G401.6 (cell line): ENCODE measurements around the gene GIMAP8.
"Not testable (repeated sequence)": the region's sequence is repeated elsewhere in the genome, so short reads cannot be mapped to it uniquely, and the experiment has no call there.

Source experiments
- FAIRE-seq: peaks from 2 replicates; lab custom pipeline; 2012; peaks lifted over from hg19 to GRCh38; lab: Jason Lieb, UNC

The GIMAP8 gene

DNA sequence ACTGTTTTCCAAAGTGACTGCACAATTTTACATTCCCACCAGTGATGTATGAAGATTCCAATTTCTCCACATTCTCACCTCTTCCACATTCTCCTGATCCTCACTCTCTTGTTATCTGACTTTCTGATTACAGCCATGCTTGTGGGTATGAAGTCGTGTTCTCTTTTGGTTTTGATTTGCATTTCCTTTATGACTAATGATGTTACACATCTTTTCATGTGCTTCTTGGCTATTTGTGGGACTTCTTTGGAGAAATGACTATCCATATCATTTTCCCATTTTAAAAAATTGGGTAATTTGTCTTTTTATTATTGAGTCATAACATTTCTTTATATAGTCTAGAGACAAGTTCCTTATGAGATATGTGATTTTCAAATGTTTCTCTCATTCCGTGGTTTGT is 10.5 kb upstream of the GIMAP8 start:
- FAIRE-seq: no peak

DNA sequence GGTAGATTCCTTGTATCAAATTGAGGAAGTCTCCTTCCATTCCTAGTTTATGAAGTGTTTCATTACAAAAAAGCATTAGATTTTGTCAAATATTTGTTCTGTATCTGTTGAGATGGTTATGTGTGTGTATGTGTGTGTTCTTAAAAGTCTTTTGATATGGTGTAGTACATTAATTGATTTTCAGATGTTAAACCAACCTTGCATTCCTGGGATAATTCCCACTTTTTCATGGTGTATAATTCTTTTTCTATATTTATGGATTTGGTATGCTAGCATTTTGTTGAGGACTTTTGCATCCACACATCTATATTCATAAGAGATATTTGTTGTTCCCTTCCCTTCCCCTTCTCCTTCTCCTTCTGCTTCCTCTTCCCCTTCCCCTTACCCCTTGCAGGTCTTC is 8.9 kb upstream of the GIMAP8 start:
- no peak for FAIRE-seq

DNA sequence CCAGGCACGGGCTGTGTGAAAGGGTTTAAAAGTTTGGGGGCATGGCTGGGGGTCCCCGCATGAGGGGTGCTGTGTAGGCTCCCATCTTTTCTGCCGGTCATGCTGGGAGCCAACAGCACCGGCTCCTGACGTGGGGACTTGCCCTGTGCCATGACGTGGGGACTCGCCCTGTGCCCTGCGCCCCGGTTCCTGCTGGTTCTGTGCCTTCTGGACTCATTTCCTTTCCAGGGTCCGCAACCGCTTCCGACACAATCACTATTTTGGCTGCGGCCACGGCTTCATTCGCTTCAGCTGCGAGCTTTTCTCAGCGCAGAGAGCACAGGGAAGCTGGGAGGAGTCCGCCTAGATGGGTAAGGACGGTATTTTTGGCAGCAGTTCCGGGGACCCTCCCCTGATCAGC is 7.6 kb upstream of the GIMAP8 start:
- FAIRE-seq: no peak

DNA sequence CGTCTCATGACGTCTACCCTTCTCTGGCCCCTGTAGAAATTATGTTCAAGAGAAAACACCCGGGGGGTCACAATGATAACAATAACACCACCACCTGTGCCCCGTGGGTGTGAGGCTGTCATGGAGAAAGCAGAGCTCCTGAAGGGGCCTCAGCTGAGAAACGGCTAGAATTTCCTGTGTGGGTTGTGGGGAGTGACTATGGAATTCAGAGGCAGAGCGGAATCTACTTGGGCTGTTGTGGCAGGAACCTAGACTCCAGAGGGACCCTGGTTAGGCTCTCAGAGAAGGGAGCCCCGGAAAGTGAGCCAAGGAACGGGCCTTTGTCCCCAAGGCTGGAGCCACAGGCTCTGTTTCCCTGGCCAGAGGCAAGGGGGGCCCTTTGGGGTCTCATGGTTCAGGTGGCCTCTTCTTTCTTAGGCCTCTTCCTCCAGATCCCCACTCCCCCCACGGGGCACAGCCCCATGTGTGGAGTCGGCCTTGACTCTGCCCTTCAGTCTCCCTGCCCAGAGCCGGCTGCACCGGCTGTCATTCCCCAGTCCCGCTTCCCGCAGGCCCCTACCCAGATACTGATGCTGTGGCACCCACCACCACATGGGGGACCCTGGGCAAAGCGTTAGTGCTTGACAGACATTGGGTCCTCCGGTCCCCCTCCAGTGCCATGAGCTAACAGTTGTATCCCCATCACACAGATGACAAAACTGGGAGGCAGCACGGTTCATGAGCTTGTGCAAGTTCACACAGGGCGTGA is 6.5 kb upstream of the GIMAP8 start:
- no peak for FAIRE-seq

DNA sequence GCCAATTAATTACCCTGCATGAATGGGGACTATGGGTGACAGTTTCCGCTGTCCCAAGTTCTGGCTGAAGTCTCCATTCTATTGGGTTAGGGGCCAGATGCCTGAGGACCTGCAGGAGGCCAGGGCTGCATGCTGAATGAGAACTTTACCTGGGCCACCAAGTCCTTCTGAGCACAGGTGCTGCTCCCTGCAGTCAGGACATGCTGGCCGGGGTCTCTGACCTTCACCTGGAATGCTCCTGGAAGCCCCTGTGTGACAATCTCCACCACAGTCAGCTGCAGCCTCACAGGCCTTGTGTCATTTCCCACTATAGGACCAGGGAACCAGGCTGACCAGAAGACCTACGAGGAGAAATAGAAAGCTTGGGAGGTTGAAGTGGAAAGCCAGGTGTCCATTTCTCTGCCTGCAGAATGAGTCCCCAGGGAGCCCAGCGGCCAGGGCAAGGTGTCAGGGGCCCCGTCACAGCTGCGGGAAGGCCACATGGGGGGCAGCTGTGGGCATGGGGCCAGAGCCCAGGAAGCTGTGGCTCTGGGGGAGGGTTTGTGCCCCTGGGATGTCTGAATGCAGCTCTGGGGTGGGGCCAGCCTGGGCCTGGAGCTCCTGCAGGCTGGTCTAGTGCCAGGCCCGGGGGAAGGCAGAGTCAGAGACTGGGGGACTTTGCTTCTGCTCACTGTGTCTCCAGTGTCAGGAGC is 5.6 kb upstream of the GIMAP8 start:
- no peak for FAIRE-seq

DNA sequence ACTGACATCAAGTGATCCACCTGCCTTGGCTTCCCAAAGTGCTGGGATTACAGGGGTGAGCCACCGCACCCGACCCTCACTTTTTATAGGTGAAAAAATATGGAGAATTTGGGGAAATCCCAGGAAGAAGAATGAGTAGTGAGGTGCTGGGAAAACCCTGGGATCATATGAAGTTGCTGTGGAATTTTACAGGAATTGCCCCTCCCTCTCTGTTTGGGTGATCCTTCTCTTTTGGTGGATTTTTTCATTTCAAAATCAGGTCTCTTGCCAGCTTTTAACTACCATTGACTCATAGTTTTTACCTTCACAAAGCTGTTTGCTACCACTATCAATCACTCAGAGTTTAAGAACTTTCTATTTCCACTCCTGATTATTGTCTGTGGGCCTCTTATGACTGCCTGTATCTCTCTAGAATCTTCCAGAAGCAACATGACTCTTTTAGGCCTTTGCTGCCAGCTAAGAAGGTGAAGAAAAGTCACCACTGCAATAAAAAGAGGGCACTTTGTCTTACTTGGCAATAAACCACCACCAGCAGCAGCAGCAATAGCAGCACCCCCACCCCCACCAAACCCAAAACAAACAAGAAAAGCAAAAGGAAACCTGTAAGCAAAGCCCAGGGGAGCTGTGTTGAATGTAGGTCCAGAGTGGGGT is 4.0 kb upstream of the GIMAP8 start:
- FAIRE-seq: no peak

DNA sequence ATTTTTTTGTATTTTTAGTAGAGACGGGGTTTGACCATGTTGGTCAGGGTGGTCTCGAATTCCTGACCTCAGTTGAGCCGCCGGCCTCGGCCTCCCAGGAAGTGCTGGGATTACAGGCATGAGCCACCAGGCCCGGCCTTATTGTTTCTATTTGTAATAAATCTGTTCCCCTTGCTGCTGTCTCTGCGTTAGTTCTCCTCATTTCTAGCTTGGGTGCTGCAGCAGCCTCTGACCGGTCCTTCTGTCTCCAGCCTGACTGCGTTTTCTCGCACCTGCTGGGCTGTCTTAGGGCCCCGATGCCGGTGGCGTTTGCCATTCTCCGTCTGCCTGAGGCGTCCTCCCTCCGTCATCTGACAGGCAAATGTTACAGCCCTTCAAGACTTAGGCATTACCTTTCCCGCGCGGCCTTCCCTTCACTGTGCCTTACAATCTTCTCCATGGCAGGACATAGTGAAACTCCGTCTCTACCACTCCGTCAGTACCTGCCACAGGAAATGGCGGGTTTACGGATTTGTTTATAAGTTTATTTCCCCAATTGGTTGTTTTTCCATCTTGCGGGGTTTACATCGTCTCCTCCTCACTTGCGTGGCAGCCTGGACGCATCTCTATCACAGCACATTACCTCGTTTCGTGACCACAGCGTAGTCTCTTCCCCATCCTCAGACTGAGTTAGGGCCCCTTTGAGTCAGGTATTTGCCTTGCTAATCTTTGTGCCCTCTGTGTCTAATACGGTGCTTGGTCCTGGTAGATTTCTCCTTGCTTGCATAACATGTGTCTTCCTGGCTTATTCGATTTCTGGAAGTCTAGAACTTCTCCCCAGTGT is 2.3 kb upstream of the GIMAP8 start:
- no peak for FAIRE-seq

DNA sequence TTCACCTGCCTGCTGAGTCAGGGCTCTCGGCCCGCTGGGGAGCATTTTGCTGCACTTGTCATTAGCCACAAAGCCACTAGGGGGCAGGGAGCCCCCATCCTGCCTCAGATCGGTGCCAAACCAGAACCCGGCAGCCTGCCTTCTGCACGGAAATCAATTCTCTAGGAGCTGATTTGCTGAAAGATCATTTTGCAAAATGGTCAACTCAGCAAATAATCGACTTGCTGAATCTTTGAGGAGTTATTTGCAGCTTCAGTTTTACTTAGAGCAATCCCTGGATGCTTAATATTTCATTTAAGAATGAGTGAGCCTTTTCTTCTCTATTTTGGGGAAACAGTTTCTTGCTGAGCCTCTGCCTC is 1.7 kb upstream of the GIMAP8 start:
- no peak for FAIRE-seq

DNA sequence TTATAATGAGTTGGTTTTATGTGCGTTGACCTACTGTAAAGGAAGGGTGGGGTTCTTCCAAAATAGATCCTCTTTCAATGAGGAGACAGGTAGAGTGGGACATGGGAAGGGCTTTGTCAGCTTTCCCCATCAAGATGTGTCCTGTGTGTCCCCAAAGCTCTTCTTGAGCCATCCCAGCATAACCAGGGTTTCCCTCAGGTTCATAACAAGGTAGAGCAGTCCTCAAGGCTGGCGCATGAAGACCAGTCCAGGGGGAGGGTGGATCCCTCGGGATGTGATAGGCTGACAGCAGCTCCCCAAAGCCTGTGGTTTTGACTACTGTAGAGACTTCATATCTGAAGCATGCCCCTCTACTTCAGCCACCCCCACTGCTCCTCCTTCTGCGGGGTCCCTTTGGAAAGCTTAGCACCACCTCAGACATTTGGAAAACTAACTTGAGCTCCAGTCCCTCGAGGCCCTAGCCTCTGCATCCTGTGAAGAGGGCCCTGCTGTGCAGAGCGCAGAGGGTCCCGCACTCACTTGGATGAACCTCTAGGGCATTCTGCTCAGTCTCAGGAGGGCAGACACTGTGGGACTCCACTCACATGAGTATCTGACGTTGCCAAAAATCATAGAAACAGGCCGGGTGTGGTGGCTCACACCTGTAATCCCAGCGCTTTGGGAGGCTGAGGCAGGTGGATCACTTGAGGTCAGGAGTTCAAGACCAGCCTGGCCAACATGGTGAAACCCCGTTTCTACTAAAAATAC is 1.1 kb upstream of the GIMAP8 start:
- no peak for FAIRE-seq

DNA sequence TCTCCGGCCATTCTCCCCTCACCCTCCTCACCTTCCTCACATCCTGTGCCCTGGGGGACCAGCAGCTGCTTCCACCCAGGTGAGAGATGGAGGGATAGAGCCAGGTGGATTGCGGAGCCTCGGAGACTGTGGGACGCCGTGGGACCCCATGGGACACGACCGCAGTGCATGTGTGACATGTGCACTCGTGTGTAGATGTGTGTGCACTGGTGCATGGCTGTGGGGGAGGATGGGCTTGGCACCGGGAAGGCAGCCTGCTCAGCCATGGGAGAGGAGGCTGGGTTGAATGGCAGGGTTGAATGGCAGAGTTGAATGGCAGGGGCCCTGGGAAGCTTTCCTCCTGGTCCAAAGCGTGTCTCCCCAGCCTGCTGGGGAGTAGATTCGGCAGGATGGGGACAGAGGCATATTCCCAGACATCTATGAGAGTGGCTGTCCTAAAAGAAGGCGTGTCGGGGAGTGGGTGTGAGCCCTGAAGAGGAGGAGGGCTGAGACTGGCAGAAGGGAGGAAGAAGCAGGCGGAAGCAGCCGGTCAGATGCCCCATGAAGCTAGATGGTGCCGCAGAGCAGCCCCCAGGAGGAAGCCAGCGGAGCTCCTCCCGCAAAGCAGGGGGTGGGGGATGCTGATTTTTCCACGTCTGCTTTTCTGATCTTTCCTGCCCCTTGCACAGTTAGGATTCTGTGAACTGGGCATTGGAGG is 815 bp downstream of the GIMAP8 start:
- no peak for FAIRE-seq

DNA sequence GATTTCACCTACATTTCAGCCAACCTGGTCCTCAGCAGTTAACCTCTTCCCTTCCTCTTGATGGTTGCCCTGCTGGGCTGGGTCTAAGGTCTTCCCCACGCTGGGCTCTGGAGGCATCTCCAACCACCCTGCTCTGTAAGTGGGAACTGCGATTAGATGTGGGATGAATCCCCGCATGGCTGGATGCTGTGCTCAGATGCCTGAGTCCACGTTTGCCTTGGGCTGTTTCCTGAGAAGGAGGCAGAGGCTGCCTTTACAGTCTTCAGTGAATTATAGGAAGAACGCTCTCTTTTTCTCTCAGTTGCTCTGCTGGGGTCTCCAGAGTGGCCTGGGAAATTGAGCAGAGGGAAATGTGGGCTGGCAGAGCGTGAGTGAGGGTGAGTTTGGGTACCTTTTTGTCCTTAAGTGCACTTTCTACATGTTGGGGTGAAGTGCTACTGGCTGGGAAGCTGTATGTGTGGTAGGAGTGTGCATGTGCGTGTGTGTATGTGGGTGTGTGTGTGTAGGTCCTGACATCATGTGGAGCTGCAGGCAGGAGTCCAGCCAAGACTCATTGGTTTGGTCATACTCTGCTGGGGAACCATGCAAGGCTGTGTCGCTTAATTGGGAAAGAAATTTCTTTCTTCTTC is 1.5 kb downstream of the GIMAP8 start:
- no peak for FAIRE-seq

DNA sequence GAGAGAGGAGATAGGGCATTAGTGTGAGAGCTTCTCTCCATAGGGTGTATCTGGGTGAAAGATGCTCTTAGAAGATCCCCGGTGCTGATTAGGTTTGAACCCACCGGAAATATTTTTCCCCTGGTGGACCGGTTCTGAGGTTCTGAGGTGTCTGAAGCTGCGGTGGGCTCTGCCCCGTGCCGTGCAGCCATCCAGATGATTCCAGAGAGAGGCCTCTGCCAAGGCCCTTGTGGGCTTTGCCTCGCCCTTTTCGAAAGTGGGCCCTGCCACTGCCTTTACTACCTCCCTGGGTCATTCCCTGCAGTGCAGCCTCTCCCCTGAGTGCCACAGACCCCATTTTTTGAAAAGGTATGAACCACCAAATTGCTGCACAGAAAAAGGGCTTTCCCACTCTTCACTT is 2.8 kb downstream of the GIMAP8 start:
- no peak for FAIRE-seq

DNA sequence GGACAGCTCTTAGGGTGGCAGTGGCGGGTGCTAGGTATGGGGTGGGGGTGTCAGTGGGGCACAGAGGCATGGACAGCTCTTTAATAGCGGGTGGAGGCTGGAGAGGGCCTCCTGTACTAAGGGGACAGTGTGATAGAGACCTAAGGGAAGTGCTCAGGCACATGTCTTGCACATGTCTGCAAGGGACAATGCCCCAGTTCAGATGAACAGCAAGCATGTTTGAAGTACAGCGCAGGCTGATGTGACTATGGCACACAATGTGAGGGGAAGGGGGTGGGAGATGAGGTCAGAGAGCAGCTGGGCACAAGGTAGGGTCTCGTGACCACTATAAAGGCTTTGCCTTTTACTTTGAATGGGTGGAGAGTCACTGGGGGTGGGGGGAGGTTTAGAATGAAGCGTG is 3.5 kb downstream of the GIMAP8 start:
- no peak for FAIRE-seq

DNA sequence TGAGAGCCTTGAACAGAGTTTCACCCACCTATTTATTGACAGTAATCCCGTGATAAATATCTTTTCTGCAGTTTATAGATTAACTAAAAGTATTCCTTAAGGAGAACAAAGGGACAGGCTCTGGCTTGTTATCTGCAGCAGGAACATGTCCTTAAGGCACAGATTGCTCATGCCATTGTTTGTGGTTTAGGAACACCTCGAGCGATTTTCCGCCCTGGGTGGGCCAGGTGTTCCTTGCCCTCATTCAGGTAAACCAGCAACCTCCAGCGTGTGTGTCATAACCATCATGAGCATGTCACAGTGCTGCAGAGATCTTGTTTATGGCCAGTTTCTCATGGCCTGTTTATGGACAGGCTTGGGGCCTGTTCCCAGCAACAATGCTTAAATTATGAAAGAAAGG is 6.6 kb downstream of the GIMAP8 start:
- FAIRE-seq: not testable (repeated sequence)

DNA sequence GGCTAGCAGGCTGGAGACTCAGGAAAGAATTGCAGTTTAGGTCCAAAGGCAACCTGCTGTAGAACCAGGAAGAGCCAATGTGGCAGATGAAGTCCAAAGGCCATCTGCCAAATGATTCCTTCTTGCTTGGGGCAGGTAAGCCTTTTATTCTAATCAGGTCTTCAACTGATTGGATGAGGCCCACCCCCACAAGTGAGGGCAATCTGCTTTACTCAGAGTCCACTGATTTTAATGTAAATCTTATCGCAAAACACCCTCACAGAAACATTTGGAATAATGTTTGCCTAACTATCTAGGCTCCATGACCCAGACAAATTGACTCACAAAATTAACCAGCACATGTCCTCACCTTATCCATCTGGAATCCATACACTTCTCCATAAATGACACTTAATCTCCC is 7.8 kb downstream of the GIMAP8 start:
- no peak for FAIRE-seq

DNA sequence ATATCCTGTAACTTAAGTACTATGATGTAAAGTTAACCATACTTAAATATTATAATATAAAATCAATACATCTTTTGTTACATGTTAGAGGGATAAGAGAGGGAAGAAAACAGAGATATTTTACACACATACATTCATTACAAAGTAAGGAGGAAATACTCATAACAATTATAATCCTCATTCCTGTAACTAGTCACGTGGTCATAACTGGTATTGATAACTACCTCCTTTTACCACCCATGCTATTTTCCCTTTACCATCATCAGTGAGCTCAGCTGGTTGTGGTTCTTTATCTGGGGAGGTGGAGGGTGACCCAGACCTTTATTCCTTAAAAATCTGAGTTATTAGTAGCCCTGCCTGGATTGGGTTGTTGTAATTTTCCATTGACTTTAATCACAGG is 8.3 kb downstream of the GIMAP8 start:
- FAIRE-seq: no peak

DNA sequence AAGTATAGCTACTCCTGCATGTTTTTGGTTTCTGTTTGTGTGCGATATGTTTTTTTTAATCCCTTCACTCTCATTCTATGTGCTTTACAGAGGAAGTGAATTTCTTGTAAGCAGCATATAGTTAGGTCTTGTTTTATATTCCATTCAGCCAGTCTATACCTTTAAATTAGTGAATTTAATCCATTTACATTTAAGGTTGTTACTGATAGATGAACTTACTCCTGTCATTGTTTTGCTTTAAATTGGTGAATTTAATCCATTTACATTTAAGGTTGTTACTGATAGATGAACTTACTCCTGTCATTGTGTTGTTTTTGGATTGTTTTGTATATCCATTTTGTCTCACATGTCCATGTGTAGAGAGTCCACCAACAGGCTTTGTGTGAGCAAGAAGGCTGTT is 11.1 kb downstream of the GIMAP8 start:
- no peak for FAIRE-seq

DNA sequence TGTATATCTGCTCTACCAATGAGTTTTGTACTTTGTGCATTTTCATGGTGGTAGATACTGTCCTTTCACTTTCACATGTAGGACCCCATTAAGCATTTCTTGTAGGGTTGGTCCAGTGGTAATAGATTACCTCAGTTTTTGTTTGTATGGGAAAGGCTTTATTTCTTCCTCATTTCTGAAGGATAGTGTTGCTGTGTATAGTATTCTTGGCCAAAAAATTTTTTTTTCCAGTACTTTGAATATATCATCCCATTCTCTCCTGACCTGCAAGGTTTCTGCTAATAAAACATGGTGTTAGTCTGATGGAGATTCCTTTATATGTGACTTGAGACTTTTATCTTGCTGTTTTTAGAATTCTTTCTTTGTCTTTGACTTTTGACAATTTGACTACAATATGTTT is 12.0 kb downstream of the GIMAP8 start:
- no peak for FAIRE-seq

DNA sequence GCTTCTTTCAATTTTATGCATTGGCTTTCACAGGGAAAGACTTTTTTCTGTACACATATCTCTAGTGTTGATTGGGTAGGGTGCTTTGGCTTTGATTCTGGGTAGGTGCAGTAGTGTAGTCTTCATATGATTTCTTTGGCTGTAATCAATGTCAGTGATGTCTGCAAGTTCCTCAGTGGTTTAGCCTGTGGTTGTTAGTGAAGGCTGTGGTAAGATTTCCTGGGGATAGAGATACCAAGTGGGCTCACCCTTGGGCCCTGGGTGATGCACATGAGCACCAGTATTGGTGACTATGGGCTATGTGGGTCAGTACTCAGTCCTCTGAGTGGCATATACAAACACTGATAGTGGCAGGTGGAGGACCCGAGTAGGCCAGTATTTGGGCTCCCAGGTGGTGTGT is 13.0 kb downstream of the GIMAP8 start:
- FAIRE-seq: no peak

DNA sequence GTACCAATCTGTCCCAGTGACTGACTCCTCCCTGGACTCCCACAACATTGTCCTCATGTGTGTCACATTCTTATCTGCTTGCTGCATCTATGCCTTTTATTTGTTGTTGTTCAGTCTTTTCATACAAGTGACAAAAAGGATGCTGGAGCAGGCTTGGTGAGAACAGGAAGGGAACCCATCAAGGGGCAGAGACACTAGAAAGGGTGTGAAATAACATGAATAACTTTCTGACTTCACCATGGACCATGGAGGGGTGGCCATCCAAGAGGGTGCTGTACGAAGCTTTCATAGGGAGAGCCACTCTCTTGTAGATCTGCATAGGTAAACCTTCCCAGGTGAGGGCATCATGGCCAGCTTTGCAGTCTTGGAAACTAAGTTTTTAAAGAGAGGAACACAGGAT is 14.5 kb downstream of the GIMAP8 start:
- FAIRE-seq: no peak

DNA sequence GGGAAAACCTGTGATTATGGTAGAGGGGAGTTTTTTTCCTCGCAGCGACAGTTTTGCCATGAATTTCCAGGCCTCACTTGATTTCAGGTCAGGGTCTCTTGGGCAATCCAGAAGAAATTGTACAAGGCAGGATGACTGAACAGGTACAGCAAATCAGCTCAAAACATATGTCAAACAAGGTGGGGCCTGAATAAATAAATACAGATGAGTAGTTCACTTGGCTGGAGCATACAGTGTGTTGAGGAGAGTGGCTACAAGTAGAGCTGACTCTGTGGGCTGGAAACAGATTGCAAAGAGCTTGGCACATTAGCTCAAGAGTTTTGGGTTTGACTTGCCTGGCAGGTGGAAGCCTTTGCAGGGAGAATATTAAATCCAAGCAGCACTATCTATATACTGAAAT is 15.0 kb downstream of the GIMAP8 start:
- no peak for FAIRE-seq
